ENCODE measurements around the gene HLX. TPM values are rescaled to one million over a fixed set of nuclear protein-coding genes. Genes with fewer than 3 reads are reported as not detected.

Gene HLX
- total RNA-seq, 1 experiment from 2014 or later, result 0.39 TPM

DNA sequence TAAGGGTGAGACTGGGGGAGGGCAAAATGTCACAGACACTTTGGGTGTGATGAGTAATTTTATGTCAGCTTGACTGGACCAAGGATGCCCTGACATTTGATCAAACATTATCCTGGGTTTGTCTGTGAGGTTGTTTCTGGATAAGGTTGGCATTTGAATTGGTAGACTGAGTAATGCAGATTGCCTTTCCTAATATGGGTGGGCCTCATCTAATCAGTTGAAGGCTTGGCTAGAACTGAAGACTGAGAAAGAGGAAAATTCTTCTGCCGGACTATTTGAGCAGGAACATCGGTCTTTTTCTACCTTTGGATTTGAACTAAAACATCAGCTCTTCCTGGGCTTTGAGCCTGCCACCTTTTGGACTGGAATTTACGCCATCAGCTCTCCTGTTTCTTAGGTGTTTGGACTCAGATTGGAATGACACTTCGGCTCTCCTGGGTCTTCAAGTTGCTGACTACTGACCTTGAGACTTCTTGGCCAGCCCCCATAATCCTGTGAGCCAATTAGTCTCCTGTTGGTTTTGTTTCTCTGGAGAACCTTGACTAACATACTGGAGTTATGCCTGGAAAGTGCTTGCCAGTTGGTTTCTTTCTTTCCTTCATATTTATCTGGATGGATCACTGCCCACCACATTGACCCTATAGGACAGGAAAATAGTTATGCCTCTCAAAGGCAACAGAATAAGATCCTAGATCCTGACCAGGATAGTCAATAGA, 44.9 kb upstream of the HLX start:
- no TSS peak for BruUV-seq (replicated peaks)
- no peaks in the 10 kb centered on the region for H3K9me3 ChIP-seq (ENCODE audit: control insufficient read depth, insufficient read depth, low read depth, low read length)
- no peak overlapping the region for H3K4me3 ChIP-seq (ENCODE audit: low read depth in 2 of 2, low read length in 2 of 2)
- no peak overlapping the region for H3K27ac ChIP-seq (ENCODE audit: low read length)
- ChIA-PET POLR2A (no interaction called here), CTCF (no interaction called here)
- H3K36me3 ChIP-seq (ENCODE audit: control insufficient read depth, insufficient read depth, low read length), result no peaks in the 10 kb centered on the region
- intact Hi-C loops (cut with micrococcal nuclease; ENCODE audit: unreplicated experiment), result no loop called here
- TF ChIP-seq, protein P1, sequence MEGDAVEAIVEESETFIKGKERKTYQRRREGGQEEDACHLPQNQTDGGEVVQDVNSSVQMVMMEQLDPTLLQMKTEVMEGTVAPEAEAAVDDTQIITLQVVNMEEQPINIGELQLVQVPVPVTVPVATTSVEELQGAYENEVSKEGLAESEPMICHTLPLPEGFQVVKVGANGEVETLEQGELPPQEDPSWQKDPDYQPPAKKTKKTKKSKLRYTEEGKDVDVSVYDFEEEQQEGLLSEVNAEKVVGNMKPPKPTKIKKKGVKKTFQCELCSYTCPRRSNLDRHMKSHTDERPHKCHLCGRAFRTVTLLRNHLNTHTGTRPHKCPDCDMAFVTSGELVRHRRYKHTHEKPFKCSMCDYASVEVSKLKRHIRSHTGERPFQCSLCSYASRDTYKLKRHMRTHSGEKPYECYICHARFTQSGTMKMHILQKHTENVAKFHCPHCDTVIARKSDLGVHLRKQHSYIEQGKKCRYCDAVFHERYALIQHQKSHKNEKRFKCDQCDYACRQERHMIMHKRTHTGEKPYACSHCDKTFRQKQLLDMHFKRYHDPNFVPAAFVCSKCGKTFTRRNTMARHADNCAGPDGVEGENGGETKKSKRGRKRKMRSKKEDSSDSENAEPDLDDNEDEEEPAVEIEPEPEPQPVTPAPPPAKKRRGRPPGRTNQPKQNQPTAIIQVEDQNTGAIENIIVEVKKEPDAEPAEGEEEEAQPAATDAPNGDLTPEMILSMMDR (IDR thresholded peaks at IDR 0.05), result no peak
- no peak for TF ChIP-seq SIN3A (IDR thresholded peaks at IDR 0.05; ENCODE audit: borderline replicate concordance, insufficient read depth, low read depth, low read length)
- TF ChIP-seq TCF7L2 (IDR thresholded peaks at IDR 0.05; ENCODE audit: low read depth, low read length), result no peak
- TF ChIP-seq, protein P2, sequence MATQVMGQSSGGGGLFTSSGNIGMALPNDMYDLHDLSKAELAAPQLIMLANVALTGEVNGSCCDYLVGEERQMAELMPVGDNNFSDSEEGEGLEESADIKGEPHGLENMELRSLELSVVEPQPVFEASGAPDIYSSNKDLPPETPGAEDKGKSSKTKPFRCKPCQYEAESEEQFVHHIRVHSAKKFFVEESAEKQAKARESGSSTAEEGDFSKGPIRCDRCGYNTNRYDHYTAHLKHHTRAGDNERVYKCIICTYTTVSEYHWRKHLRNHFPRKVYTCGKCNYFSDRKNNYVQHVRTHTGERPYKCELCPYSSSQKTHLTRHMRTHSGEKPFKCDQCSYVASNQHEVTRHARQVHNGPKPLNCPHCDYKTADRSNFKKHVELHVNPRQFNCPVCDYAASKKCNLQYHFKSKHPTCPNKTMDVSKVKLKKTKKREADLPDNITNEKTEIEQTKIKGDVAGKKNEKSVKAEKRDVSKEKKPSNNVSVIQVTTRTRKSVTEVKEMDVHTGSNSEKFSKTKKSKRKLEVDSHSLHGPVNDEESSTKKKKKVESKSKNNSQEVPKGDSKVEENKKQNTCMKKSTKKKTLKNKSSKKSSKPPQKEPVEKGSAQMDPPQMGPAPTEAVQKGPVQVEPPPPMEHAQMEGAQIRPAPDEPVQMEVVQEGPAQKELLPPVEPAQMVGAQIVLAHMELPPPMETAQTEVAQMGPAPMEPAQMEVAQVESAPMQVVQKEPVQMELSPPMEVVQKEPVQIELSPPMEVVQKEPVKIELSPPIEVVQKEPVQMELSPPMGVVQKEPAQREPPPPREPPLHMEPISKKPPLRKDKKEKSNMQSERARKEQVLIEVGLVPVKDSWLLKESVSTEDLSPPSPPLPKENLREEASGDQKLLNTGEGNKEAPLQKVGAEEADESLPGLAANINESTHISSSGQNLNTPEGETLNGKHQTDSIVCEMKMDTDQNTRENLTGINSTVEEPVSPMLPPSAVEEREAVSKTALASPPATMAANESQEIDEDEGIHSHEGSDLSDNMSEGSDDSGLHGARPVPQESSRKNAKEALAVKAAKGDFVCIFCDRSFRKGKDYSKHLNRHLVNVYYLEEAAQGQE (IDR thresholded peaks at IDR 0.05; ENCODE audit: insufficient read depth in 1 of 2, low read depth in 2 of 2, low read length in 1 of 2), result no peak
- TF ChIP-seq POLR2AphosphoS5 (IDR thresholded peaks at IDR 0.05; ENCODE audit: low read depth, low read length), result no peak
- in situ Hi-C loops (cut with HindIII; ENCODE audit: low pct_unique_long_range_greater_than_20kb, low sequenced_read_pairs), result no loop called here
- ATAC-seq, result no peak
- H3K27me3 ChIP-seq (ENCODE audit: control insufficient read depth, insufficient read depth, low read length), result no peaks in the 10 kb centered on the region; the same call in 1 of the 2 replicates
- H3K4me1 ChIP-seq (ENCODE audit: control insufficient read depth, insufficient read depth, low read length), result no peaks in the 10 kb centered on the region
- DNase-seq (ENCODE audit: low read depth, low spot score), result no peak

DNA sequence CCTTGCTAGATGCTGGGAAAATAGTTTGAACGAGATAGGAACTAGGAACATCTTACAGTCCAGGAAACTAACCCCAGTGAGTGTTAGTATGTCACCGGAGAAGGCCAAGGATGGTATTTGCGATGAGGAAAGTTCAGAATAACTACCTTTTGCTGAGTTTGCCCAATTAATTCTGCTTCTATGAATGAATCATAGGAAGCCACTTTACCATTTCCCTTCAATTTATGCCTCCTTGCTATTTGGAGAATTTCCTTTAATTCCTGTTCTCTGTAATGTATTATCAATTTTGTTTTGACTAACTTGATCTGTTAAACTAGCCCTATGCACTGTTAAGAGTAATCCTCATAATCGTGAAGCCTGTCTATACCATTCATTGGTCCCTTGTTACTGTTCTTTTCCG, 40.7 kb upstream of the HLX start:
- no peak overlapping the region for H3K27ac ChIP-seq (ENCODE audit: low read length)
- no peak overlapping the region for H3K4me3 ChIP-seq (ENCODE audit: low read depth in 2 of 2, low read length in 2 of 2)
- POLR2A ChIA-PET, result no interaction called here
- no peaks in the 10 kb centered on the region for H3K4me1 ChIP-seq (ENCODE audit: control insufficient read depth, insufficient read depth, low read length)
- H3K27me3 ChIP-seq (ENCODE audit: control insufficient read depth, insufficient read depth, low read length), result no peaks in the 10 kb centered on the region; the same call in 1 of the 2 replicates
- TF ChIP-seq, protein P1 (IDR thresholded peaks at IDR 0.05), result no peak
- TF ChIP-seq POLR2AphosphoS5 (IDR thresholded peaks at IDR 0.05; ENCODE audit: low read depth, low read length) (no peak), TCF7L2 (IDR thresholded peaks at IDR 0.05; ENCODE audit: low read depth, low read length) (no peak), SIN3A (IDR thresholded peaks at IDR 0.05; ENCODE audit: borderline replicate concordance, insufficient read depth, low read depth, low read length) (no peak)
- TF ChIP-seq, protein P2 (IDR thresholded peaks at IDR 0.05; ENCODE audit: insufficient read depth in 1 of 2, low read depth in 2 of 2, low read length in 1 of 2), result no peak
- DNase-seq (ENCODE audit: low read depth, low spot score) (no peak), ATAC-seq (no peak)
- no peaks in the 10 kb centered on the region for H3K36me3 ChIP-seq (ENCODE audit: control insufficient read depth, insufficient read depth, low read length)
- CTCF ChIA-PET, result no interaction called here
- intact Hi-C loops (cut with micrococcal nuclease; ENCODE audit: unreplicated experiment), result no loop called here
- BruUV-seq (replicated peaks), result no TSS peak
- no peaks in the 10 kb centered on the region for H3K9me3 ChIP-seq (ENCODE audit: control insufficient read depth, insufficient read depth, low read depth, low read length)
- in situ Hi-C loops (cut with HindIII; ENCODE audit: low pct_unique_long_range_greater_than_20kb, low sequenced_read_pairs), result no loop called here
